ENCODE results near the gene LITAFD.
"Not testable (repeated sequence)": the region's sequence is repeated elsewhere in the genome, so short reads cannot be mapped to it uniquely, and the experiment has no call there.

LITAFD gene

GRCh38 chr16:8872967-8873865, 8.9 kb upstream of the LITAFD start:
- DNase-seq (ENCODE audit: low read depth, low spot score), result no peak

- DNase-seq (ENCODE audit: low read depth, low spot score), result not testable (repeated sequence)
Measured at GRCh38 chr16:8873866-8874195, 8.3 kb upstream of the LITAFD start.

GRCh38 chr16:8874388-8874787, 7.8 kb upstream of the LITAFD start:
- no peak for DNase-seq (ENCODE audit: low read depth, low spot score)

- not testable (repeated sequence) for DNase-seq (ENCODE audit: low read depth, low spot score)
Measured at GRCh38 chr16:8875317-8875716, 6.8 kb upstream of the LITAFD start.

GRCh38 chr16:8877894-8878522, 4.1 kb upstream of the LITAFD start:
- DNase-seq (ENCODE audit: low read depth, low spot score), result no peak

GRCh38 chr16:8878523-8878911, 3.6 kb upstream of the LITAFD start:
- no peak for DNase-seq (ENCODE audit: low read depth, low spot score)

- DNase-seq (ENCODE audit: low read depth, low spot score), result no peak
Measured at GRCh38 chr16:8880839-8881510, 1.2 kb upstream of the LITAFD start.

- DNase-seq (ENCODE audit: low read depth, low spot score), result no peak
Measured at GRCh38 chr16:8882725-8883377, 700 bp downstream of the LITAFD start.

GRCh38 chr16:8885674-8886592, 3.8 kb downstream of the LITAFD start:
- DNase-seq (ENCODE audit: low read depth, low spot score), result peak; percentile 60

GRCh38 chr16:8886593-8887430, 4.7 kb downstream of the LITAFD start:
- DNase-seq (ENCODE audit: low read depth, low spot score), result no peak

GRCh38 chr16:8887431-8887765, 5.2 kb downstream of the LITAFD start:
- DNase-seq (ENCODE audit: low read depth, low spot score), result no peak

GRCh38 chr16:8887952-8888560, 5.9 kb downstream of the LITAFD start:
- DNase-seq (ENCODE audit: low read depth, low spot score), result peak; percentile 68

GRCh38 chr16:8888951-8889892, 7.1 kb downstream of the LITAFD start:
- DNase-seq (ENCODE audit: low read depth, low spot score), result no peak

- DNase-seq (ENCODE audit: low read depth, low spot score), result no peak
Measured at GRCh38 chr16:8889893-8890548, 7.9 kb downstream of the LITAFD start.

GRCh38 chr16:8890549-8890921, 8.4 kb downstream of the LITAFD start:
- no peak for DNase-seq (ENCODE audit: low read depth, low spot score)

GRCh38 chr16:8892101-8892575, 10.0 kb downstream of the LITAFD start:
- DNase-seq (ENCODE audit: low read depth, low spot score), result no peak

GRCh38 chr16:8893426-8893825, 11.3 kb downstream of the LITAFD start:
- DNase-seq (ENCODE audit: low read depth, low spot score), result no peak

Data from astrocyte of the hippocampus (primary cell).